ENCODE data around the gene PKD2L2.
"Not testable (repeated sequence)": the region's sequence is repeated elsewhere in the genome, so short reads cannot be mapped to it uniquely, and the experiment has no call there.

The PKD2L2 gene

DNA sequence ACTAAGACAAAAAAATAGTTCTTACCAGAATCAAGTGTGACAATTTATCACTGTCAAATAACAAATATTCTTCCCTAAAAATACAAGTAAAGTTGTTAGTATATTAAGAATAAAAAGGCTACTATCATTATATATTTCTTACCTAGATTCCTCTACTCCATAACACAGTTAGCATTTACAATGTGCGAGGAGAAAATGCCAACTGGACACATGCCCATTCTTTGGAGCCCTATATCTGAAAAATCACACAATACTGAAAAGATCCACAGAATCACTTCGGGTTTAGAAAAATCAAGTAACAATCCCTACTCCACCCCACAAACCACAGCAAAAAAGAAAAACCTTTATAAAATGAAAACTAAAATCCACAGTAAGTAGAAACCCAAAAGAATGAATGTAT is 70.9 kb downstream of the PKD2L2 start:
- DNase-seq = no peak

DNA sequence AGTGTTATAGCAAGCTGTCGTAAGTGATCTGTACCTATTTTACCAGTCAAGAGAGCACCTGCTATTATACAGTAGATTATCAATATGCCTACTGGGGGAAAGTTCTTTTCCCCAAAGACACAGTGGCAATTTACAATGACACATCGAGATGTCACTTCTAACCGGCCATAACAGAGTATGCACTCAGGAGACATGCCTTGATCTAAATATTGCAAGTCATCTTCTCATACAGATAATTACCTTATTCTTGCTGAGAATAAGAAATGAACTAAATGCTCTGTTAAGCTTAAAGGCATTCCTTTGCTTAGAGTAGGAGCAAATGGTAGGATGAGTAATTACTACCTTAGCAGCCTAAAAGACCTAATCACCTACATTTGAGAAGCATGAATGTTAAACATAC is 71.6 kb downstream of the PKD2L2 start:
- no peak for DNase-seq

DNA sequence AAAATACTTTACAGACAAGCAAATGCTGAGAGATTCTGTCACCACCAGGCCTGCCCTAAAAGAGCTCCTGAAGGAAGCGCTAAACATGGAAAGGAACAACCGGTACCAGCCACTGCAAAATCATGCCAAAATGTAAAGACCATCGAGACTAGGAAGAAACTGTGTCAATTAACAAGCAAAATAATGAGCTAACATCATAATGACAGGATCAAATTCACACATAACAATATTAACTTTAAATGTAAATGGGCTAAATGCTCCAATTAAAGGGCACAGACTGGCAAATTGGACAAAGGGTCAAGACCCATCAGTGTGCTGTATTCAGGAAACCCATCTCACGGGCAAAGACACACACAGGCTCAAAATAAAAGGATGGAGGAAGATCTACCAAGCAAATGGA is 81.1 kb downstream of the PKD2L2 start:
- DNase-seq = not testable (repeated sequence)

DNA sequence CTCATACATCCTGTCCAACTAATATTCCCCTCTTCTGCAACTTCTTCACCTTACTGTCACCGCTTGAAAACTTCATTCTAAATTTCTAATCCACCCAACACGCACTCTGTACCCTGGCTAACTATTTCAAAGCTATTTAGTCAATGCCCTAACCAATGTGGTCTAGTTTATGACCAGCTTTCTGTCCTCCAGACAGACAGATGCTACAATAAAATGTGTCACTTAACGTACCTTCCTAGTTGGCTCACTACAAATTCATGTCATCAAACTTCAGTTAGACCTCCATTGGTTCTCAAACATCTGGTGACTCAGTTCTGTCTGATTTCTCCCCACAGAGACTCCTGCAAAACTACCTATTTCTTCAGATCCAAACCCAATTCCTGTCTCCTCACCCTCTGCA is 86.0 kb downstream of the PKD2L2 start:
- no peak for DNase-seq

DNA sequence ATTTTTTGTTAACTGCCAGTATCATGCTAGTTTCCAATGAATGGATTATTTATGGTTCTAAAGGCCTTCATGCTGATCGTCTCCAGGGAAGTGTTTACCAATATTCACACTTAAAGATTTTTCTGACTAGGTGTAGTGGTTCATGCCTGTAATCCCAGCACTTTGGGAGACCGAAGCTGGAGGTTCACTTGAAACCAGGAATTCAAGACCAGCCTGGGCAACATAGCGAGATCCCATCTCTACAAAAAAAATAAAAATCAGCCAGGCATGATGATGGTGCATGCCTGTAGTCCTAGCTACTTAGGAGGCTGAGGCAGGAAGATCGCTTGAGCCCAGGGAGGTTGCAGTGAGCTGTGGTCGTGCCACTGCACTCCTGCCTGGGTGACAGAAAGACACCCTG is 100.2 kb downstream of the PKD2L2 start:
- DNase-seq = no peak
